SK-N-SH (cell line): Measurements from ENCODE around the gene FAM107B. TPM values are rescaled to one million over a fixed set of nuclear protein-coding genes. Genes with fewer than 3 reads are reported as not detected.

Experiments
- CTCF ChIA-PET: fragments of 300-600, 350-600 bp; formaldehyde crosslinking; extraction: SDS; loops from one replicate; lab custom pipeline; 2021; lab: Yijun Ruan, JAX
- POLR2A ChIA-PET: fragments of 350-600 bp; sonication (Branson Sonifier 250); formaldehyde crosslinking; extraction: SDS; loops from one replicate; lab custom pipeline; 2020; ENCODE audit warnings: antibody characterized with exemption, inconsistent platforms; lab: Yijun Ruan, JAX
- DNase-seq: peaks from one replicate; pipeline ENCODE4 v3.0.0; 2012
- H2AFZ ChIP-seq: fragments of 200-600 bp; sonication (generic); 2 replicates; pipeline ENCODE4 v1.8.1; 2016; ENCODE audit warnings: antibody characterized with exemption, mild to moderate bottlenecking, low read depth
- H3F3A ChIP-seq: fragments of 200-600 bp; sonication (generic); replicated peaks from 2 replicates; pipeline ENCODE3; 2016; ENCODE audit warnings: antibody characterized with exemption, mild to moderate bottlenecking; ENCODE audit not compliant: insufficient read depth
- H3K27ac ChIP-seq, 2 experiments: fragments of 200-500 bp in 1 of 2; fragments of 200-600 bp in 1 of 2; sonication (Bioruptor generic) in 1 of 2; sonication (generic), shearing (Covaris generic) in 1 of 2; 2 replicates each; pipeline versions ENCODE4 v1.5.1 to v1.6.1; 2014 to 2016; ENCODE audit warnings: low read depth in 2 of 2, inconsistent platforms in 1 of 2, low read length in 1 of 2, mild to moderate bottlenecking in 1 of 2, mixed read lengths in 1 of 2
- H3K27me3 ChIP-seq: fragments of 200-600 bp; sonication (generic), shearing (Covaris generic); 2 replicates; pipeline ENCODE4 v1.6.1; 2016; ENCODE audit warnings: mixed run types; ENCODE audit not compliant: insufficient read depth
- H3K36me3 ChIP-seq, 2 experiments: fragments of 200-500 bp in 1 of 2; fragments of 200-600 bp in 1 of 2; sonication (Bioruptor generic) in 1 of 2; sonication (generic) in 1 of 2; replicated peaks in 1 of 2; 2 replicates each; pipeline versions ENCODE3 to v1.5.1; 2014 to 2016; ENCODE audit warnings: low read length in 1 of 2, mild to moderate bottlenecking in 1 of 2; ENCODE audit not compliant: insufficient read depth in 2 of 2, control insufficient read depth in 1 of 2
- H3K4me1 ChIP-seq, 2 experiments: fragments of 200-500 bp in 1 of 2; fragments of 200-600 bp in 1 of 2; sonication (Bioruptor generic) in 1 of 2; sonication (generic), shearing (Covaris generic) in 1 of 2; 2 replicates each; pipeline versions ENCODE4 v1.5.1 to v1.6.1; 2014 to 2016; ENCODE audit warnings: low read depth in 1 of 2, low read length in 1 of 2, mixed run types in 1 of 2; ENCODE audit not compliant: insufficient read depth in 2 of 2, control insufficient read depth in 1 of 2
- H3K4me2 ChIP-seq: fragments of 200-600 bp; sonication (generic), shearing (Covaris generic); 2 replicates; pipeline ENCODE4 v1.6.1; 2017; ENCODE audit warnings: mixed run types
- H3K4me3 ChIP-seq, 2 experiments: fragments of 200-500 bp in 1 of 2; fragments of 200-600 bp in 1 of 2; sonication (Bioruptor generic) in 1 of 2; sonication (generic), shearing (Covaris generic) in 1 of 2; 2 replicates each; pipeline versions ENCODE4 v1.5.1 to v1.8.1; 2014 to 2016; ENCODE audit warnings: low read depth in 2 of 2, inconsistent platforms in 1 of 2, low read length in 1 of 2, mild to moderate bottlenecking in 1 of 2, mixed read lengths in 1 of 2, moderate library complexity in 1 of 2
- H3K79me2 ChIP-seq: fragments of 200-600 bp; sonication (generic); 2 replicates; pipeline ENCODE4 v1.8.1; 2017; ENCODE audit warnings: mild to moderate bottlenecking; ENCODE audit not compliant: insufficient read depth
- H3K9ac ChIP-seq: fragments of 200-600 bp; sonication (generic); 2 replicates; pipeline ENCODE4 v1.6.1; 2017; ENCODE audit warnings: mixed run types
- H3K9me2 ChIP-seq: fragments of 200-600 bp; sonication (generic); 2 replicates; pipeline ENCODE4 v1.6.1; 2017; ENCODE audit warnings: mixed run types
- H3K9me3 ChIP-seq: fragments of 200-600 bp; sonication (generic); 2 replicates; pipeline ENCODE4 v1.6.1; 2017; ENCODE audit warnings: mixed run types, mild to moderate bottlenecking, moderate library complexity
- H4K20me1 ChIP-seq: fragments of 200-600 bp; sonication (generic); 2 replicates; pipeline ENCODE4 v1.6.1; 2017; ENCODE audit warnings: mild to moderate bottlenecking, mixed run types; ENCODE audit not compliant: insufficient read depth
- FOSL2 ChIP-seq: IDR thresholded peaks from 2 replicates; pipeline ENCODE4 v1.4.0; 2012; ENCODE audit warnings: low read depth, mild to moderate bottlenecking, moderate library complexity, borderline replicate concordance
- RCOR1 ChIP-seq: fragments of 150-350 bp; IDR thresholded peaks from 2 replicates; pipeline ENCODE4 v1.6.1; 2017; ENCODE audit warnings: antibody characterized with exemption, low read length
- TAF1 ChIP-seq: IDR thresholded peaks from 2 replicates; pipeline ENCODE4 v1.6.1; 2012; ENCODE audit warnings: low read depth, mild to moderate bottlenecking, low read length, moderate library complexity, borderline replicate concordance
- WGBS: methylation state at CpG from one replicate; pipeline ENCODE4 v1.1.6; 2017; ENCODE audit warnings: low lambda C conversion rate; 5-methylcytosine and 5-hydroxymethylcytosine counted together
- polyA plus RNA-seq, 3 experiments: library from polyadenylated mRNA; depleted of rRNA; stranded (reverse); fragments of >200 nt; gene quantifications; 2 replicates each; pipeline ENCODE4 v1.2.3, GENCODE V29; 2012
- TF ChIP-seq, protein P1 (sequence below): IDR thresholded peaks from 2 replicates; pipeline ENCODE4 v1.4.0; 2012; ENCODE audit warnings: low read depth, borderline replicate concordance
- TF ChIP-seq, protein P2 (sequence below): IDR thresholded peaks from 2 replicates; pipeline ENCODE4; 2012
- TF ChIP-seq, protein P3 (sequence below): fragments of 150-350 bp; IDR thresholded peaks from 2 replicates; pipeline ENCODE4 v1.6.1; 2017; ENCODE audit warnings: antibody characterized with exemption, low read length, low read depth, borderline replicate concordance

The FAM107B gene
- polyA plus RNA-seq, 1 of the 3 experiments (the other 2 are of a cell fraction), result 1.0 TPM

DNA sequence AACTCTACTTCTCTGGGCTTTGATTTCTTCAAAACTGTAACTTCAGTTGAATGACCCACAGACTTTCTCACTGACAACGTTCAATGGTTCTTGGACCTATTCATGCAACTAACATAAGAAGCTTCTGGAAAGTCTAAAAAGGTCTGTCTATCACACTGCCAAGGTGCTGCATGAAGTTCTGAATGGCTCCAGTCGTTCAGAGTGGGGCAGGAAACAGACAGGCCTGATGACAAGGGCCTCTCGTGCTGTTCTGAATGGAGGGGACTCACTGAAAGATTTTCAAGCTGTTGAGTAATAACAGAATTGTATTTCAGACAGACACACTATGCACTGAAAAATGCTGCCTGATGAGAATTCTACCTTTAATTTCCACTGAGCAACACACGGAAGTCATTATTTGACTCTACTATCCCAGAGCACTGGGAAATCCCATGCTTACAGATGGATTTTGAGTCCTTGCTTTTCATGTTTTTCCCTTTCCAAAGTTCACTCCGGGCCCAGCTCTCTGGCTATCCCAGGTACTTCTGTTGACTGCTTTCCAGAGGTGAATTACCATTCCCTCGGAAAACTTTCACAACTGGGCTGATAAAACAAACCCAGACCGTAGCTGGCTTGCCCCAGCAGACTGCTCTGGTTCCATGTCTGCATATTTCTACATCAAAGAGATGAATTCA lies 239.1 kb downstream of the FAM107B start:
- H4K20me1 ChIP-seq, result no peaks in the 10 kb centered on the region

DNA sequence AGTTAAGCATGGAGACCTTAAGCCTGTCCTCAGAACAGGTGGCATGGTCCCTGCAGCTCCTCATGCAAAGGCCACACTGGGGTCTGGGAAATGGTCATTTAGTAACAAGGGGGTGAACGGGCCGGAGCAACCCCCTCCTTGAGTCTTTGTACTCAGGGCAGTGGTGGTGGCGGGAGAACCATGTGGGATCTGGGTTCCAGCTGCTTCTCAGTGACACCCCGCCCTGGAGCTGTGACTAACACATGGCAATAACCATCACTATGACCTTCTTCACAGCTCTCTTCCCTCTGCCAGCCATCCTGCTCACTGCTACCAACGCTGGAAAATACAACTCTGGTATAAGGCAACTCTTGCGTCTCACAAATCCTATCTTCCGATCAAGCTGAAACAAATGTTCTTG lies 240.5 kb downstream of the FAM107B start:
- Histone ChIP-seq H4K20me1 (no peaks in the 10 kb centered on the region), H3K27ac (no peak overlapping the region), H3K4me3 (no peak overlapping the region), H3K27me3 (no peaks in the 10 kb centered on the region), H2AFZ (no peak overlapping the region), H3K79me2 (no peaks in the 10 kb centered on the region), H3F3A (no peaks in the 10 kb centered on the region), H3K9ac (no peak overlapping the region), H3K9me2 (no peaks in the 10 kb centered on the region), H3K4me1 (no peaks in the 10 kb centered on the region; a peak in 1 of 4 replicates), H3K4me2 (no peak overlapping the region), H3K36me3 (no peaks in the 10 kb centered on the region), H3K9me3 (no peaks in the 10 kb centered on the region)
- WGBS, result 95% methylated on average over 5 of the region's 7 CpGs
- DNase-seq, result no peak
- POLR2A ChIA-PET, result no interaction called here
- TF ChIP-seq RCOR1 (no peak), FOSL2 (no peak)
- CTCF ChIA-PET, result interaction anchor here (0.7 to 6.5 kb wide), 3 partner anchors 10 to 289 kb away, joined by 3 to 54 read pairs (median 3); no protein-coding TSS in a partner anchor

More for the DNA sequence above, 239.1 kb downstream of the FAM107B start:
- no peaks in the 10 kb centered on the region for H3K9me3 ChIP-seq
- no peak for DNase-seq
- TF ChIP-seq, protein P1, sequence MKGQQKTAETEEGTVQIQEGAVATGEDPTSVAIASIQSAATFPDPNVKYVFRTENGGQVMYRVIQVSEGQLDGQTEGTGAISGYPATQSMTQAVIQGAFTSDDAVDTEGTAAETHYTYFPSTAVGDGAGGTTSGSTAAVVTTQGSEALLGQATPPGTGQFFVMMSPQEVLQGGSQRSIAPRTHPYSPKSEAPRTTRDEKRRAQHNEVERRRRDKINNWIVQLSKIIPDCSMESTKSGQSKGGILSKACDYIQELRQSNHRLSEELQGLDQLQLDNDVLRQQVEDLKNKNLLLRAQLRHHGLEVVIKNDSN, result no peak
- TF ChIP-seq, protein P2, sequence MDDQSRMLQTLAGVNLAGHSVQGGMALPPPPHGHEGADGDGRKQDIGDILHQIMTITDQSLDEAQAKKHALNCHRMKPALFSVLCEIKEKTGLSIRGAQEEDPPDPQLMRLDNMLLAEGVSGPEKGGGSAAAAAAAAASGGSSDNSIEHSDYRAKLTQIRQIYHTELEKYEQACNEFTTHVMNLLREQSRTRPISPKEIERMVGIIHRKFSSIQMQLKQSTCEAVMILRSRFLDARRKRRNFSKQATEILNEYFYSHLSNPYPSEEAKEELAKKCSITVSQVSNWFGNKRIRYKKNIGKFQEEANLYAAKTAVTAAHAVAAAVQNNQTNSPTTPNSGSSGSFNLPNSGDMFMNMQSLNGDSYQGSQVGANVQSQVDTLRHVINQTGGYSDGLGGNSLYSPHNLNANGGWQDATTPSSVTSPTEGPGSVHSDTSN, result no peak
- TF ChIP-seq TAF1, result no peak
- H3K27me3 ChIP-seq, result no peaks in the 10 kb centered on the region
- H3K9me2 ChIP-seq, result no peaks in the 10 kb centered on the region
- POLR2A ChIA-PET, result no interaction called here
- H3K4me2 ChIP-seq, result no peak overlapping the region
- CTCF ChIA-PET, result interaction anchor here (0.7 to 6.5 kb wide), 5 partner anchors 117 to 354 kb away, joined by 3 to 54 read pairs (median 16); partner anchors contain the start of genes CDNF, HSPA14 and MSANTD7
- H3K4me1 ChIP-seq, result no peaks in the 10 kb centered on the region; a peak in 1 of 4 replicates
- H3K4me3 ChIP-seq, result no peak overlapping the region
- no peaks in the 10 kb centered on the region for H3K79me2 ChIP-seq
- H3K27ac ChIP-seq, result no peak overlapping the region
- H2AFZ ChIP-seq, result no peak overlapping the region
- H3K9ac ChIP-seq, result no peak overlapping the region
- H3F3A ChIP-seq, result no peaks in the 10 kb centered on the region
- 79% methylated on average over 7 of the region's 7 CpGs for WGBS
- no peaks in the 10 kb centered on the region for H3K36me3 ChIP-seq

DNA sequence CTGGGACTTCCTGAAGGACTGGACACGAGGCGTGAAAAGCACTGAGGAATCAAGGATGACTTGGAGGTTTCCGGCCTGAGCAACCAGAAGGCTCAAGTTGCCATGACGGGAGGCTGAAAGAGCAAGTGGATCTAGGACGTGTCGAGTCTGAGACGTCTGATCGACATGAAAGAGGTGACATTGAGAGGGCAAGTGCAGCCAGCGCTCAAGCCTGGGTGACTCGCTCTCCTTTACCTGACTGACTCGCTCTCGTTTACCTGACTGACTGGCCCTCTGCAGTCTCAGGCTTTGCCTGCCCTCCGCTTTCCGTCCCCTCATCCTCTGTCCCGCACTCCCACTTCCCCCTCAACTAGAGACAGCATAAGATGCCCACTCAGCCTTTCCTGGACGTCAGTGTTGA lies 241.4 kb downstream of the FAM107B start:
- WGBS, result 77% methylated on average over 16 of the region's 16 CpGs
- Histone ChIP-seq H3K4me3 (no peak overlapping the region), H3K9me2 (no peaks in the 10 kb centered on the region), H3K79me2 (no peaks in the 10 kb centered on the region), H3K4me1 (no peaks in the 10 kb centered on the region; a peak in 1 of 4 replicates), H3K9ac (no peak overlapping the region), H3K27ac (no peak overlapping the region), H2AFZ (no peak overlapping the region), H3K27me3 (no peaks in the 10 kb centered on the region), H3K9me3 (no peaks in the 10 kb centered on the region), H4K20me1 (no peaks in the 10 kb centered on the region), H3K4me2 (no peak overlapping the region), H3K36me3 (no peaks in the 10 kb centered on the region), H3F3A (no peaks in the 10 kb centered on the region)
- POLR2A ChIA-PET, result no interaction called here
- DNase-seq, result no peak
- TF ChIP-seq, protein P3, sequence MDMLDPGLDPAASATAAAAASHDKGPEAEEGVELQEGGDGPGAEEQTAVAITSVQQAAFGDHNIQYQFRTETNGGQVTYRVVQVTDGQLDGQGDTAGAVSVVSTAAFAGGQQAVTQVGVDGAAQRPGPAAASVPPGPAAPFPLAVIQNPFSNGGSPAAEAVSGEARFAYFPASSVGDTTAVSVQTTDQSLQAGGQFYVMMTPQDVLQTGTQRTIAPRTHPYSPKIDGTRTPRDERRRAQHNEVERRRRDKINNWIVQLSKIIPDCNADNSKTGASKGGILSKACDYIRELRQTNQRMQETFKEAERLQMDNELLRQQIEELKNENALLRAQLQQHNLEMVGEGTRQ, result no peak
- CTCF ChIA-PET, result interaction anchor here (6.5 kb wide), 1 partner anchor 290 kb away, joined by 54 read pairs; no protein-coding TSS in a partner anchor
